Skeletal muscle satellite cell (primary cell): Measurements from ENCODE around the gene NUDT6. TPM values are rescaled to one million over a fixed set of nuclear protein-coding genes. Genes with fewer than 3 reads are reported as not detected.

Experiments used
- H3K27me3 ChIP-seq: 2 replicates; pipeline ENCODE4 v1.7.0; 2013; ENCODE audit warnings: low read length; ENCODE audit not compliant: control insufficient read depth, insufficient read depth
- H3K36me3 ChIP-seq: 2 replicates; pipeline ENCODE4 v1.7.0; 2013; ENCODE audit warnings: mild to moderate bottlenecking, control low read depth, low read length; ENCODE audit not compliant: insufficient read depth
- H3K4me1 ChIP-seq: 2 replicates; pipeline ENCODE4 v1.7.0; 2013; ENCODE audit warnings: low read length; ENCODE audit not compliant: control insufficient read depth, insufficient read depth
- H3K4me2 ChIP-seq: 2 replicates; pipeline ENCODE4 v1.7.0; 2013; ENCODE audit warnings: mild to moderate bottlenecking, low read length
- H3K4me3 ChIP-seq: 2 replicates; pipeline ENCODE4 v1.7.0; 2013; ENCODE audit warnings: low read length
- H3K9ac ChIP-seq: 2 replicates; pipeline ENCODE4 v1.7.0; 2013; ENCODE audit warnings: mild to moderate bottlenecking, low read depth, low read length, moderate library complexity
- H3K9me3 ChIP-seq: replicated peaks from 2 replicates; pipeline ENCODE4 v1.7.0; 2013; ENCODE audit warnings: mild to moderate bottlenecking, control low read depth, low read length
- total RNA-seq: library from RNA; depleted of rRNA; stranded (reverse); fragments of >200 nt; gene quantifications from 2 replicates; pipeline ENCODE4 v1.2.3, GENCODE V29; 2012; rRNA removed

Gene NUDT6
- 9.2 and 12.7 TPM in 2 replicates for total RNA-seq

- Histone ChIP-seq H3K4me1 (peaks cover 15% of the 10 kb centered on the region), H3K4me3 (peak within 1 kb of the TSS; percentile 88), H3K27me3 (no peaks in the 10 kb centered on the region), H3K36me3 (no peaks in the 10 kb centered on the region), H3K9ac (peak within 1 kb of the TSS; percentile 86), H3K9me3 (no peaks in the 10 kb centered on the region), H3K4me2 (peak within 1 kb of the TSS; percentile 97)
Observed at GRCh38 chr4:122921971-122922876, at the start of gene NUDT6. TSS of gene NUDT6 (minus strand) at chr4:122922597. CDS start at chr4:122922572, 25 bp downstream.

- Histone ChIP-seq H3K4me2 (peak overlapping the region; percentile 39), H3K4me1 (peaks cover 19% of the 10 kb centered on the region), H3K36me3 (no peaks in the 10 kb centered on the region), H3K27me3 (no peaks in the 10 kb centered on the region), H3K9me3 (no peaks in the 10 kb centered on the region), H3K9ac (no peak overlapping the region), H3K4me3 (no peak overlapping the region)
Observed at GRCh38 chr4:122968227-122968812, 45.9 kb upstream of the NUDT6 start.

- Histone ChIP-seq H3K4me1 (peaks cover 23% of the 10 kb centered on the region), H3K9ac (no peak overlapping the region)
Observed at GRCh38 chr4:122967231-122967630, 44.8 kb upstream of the NUDT6 start.

GRCh38 chr4:122966201-122966600 lies 43.8 kb upstream of the NUDT6 start:
- Histone ChIP-seq H3K4me3 (no peak overlapping the region), H3K27me3 (no peaks in the 10 kb centered on the region), H3K36me3 (no peaks in the 10 kb centered on the region), H3K4me2 (no peak overlapping the region), H3K9ac (no peak overlapping the region), H3K4me1 (peaks cover 23% of the 10 kb centered on the region), H3K9me3 (no peaks in the 10 kb centered on the region)

More at GRCh38 chr4:122967231-122967630, 44.8 kb upstream of the NUDT6 start:
- H3K36me3 ChIP-seq, result no peaks in the 10 kb centered on the region
- H3K27me3 ChIP-seq, result no peaks in the 10 kb centered on the region
- H3K4me2 ChIP-seq, result no peak overlapping the region
- H3K9me3 ChIP-seq, result no peaks in the 10 kb centered on the region
- no peak overlapping the region for H3K4me3 ChIP-seq

- no peak overlapping the region for H3K9ac ChIP-seq
- peaks cover 16% of the 10 kb centered on the region for H3K4me1 ChIP-seq
- no peaks in the 10 kb centered on the region for H3K27me3 ChIP-seq
- no peak overlapping the region for H3K4me3 ChIP-seq
- H3K4me2 ChIP-seq, result no peak overlapping the region
- H3K9me3 ChIP-seq, result no peaks in the 10 kb centered on the region
- H3K36me3 ChIP-seq, result peaks cover 5% of the 10 kb centered on the region
Observed at GRCh38 chr4:122963216-122963615, 40.8 kb upstream of the NUDT6 start.

- Histone ChIP-seq H3K4me1 (peaks cover 4% of the 10 kb centered on the region), H3K4me2 (no peak overlapping the region), H3K9ac (no peak overlapping the region), H3K4me3 (no peak overlapping the region), H3K36me3 (peaks cover 5% of the 10 kb centered on the region), H3K9me3 (no peaks in the 10 kb centered on the region), H3K27me3 (no peaks in the 10 kb centered on the region)
Observed at GRCh38 chr4:122960611-122961000, 38.2 kb upstream of the NUDT6 start.

- Histone ChIP-seq H3K36me3 (peaks cover 8% of the 10 kb centered on the region), H3K9me3 (no peaks in the 10 kb centered on the region), H3K4me3 (no peak overlapping the region), H3K4me2 (no peak overlapping the region), H3K27me3 (no peaks in the 10 kb centered on the region), H3K9ac (no peak overlapping the region), H3K4me1 (peaks cover 4% of the 10 kb centered on the region)
Observed at GRCh38 chr4:122959981-122960610, 37.7 kb upstream of the NUDT6 start.

- H3K36me3 ChIP-seq, result peaks cover 9% of the 10 kb centered on the region
- no peaks in the 10 kb centered on the region for H3K27me3 ChIP-seq
- H3K4me2 ChIP-seq, result no peak overlapping the region
- no peaks in the 10 kb centered on the region for H3K9me3 ChIP-seq
- peaks cover 4% of the 10 kb centered on the region for H3K4me1 ChIP-seq
- no peak overlapping the region for H3K9ac ChIP-seq
- H3K4me3 ChIP-seq, result no peak overlapping the region
Observed at GRCh38 chr4:122959441-122959840, 37.0 kb upstream of the NUDT6 start.

- H3K4me2 ChIP-seq, result no peak overlapping the region
- H3K27me3 ChIP-seq, result no peaks in the 10 kb centered on the region
- peaks cover 4% of the 10 kb centered on the region for H3K4me1 ChIP-seq
- H3K36me3 ChIP-seq, result peaks cover 17% of the 10 kb centered on the region
- H3K9ac ChIP-seq, result no peak overlapping the region
- H3K9me3 ChIP-seq, result no peaks in the 10 kb centered on the region
- no peak overlapping the region for H3K4me3 ChIP-seq
Observed at GRCh38 chr4:122958505-122958904, 36.1 kb upstream of the NUDT6 start.

- Histone ChIP-seq H3K4me1 (no peaks in the 10 kb centered on the region), H3K4me2 (no peak overlapping the region), H3K9ac (no peak overlapping the region), H3K9me3 (no peaks in the 10 kb centered on the region), H3K36me3 (peaks cover 52% of the 10 kb centered on the region), H3K27me3 (no peaks in the 10 kb centered on the region), H3K4me3 (no peak overlapping the region)
Observed at GRCh38 chr4:122953924-122954323, 31.5 kb upstream of the NUDT6 start.

- H3K4me1 ChIP-seq, result no peaks in the 10 kb centered on the region
- no peak overlapping the region for H3K4me3 ChIP-seq
- H3K36me3 ChIP-seq, result peaks cover 63% of the 10 kb centered on the region
- H3K9me3 ChIP-seq, result no peaks in the 10 kb centered on the region
- no peak overlapping the region for H3K4me2 ChIP-seq
- H3K27me3 ChIP-seq, result no peaks in the 10 kb centered on the region
- H3K9ac ChIP-seq, result no peak overlapping the region
Observed at GRCh38 chr4:122952028-122952427, 29.6 kb upstream of the NUDT6 start.
